Gastroesophageal sphincter (tissue), 3 donors: ENCODE results near the gene SLC5A6.

Experiments used
- EP300 ChIP-seq: sonication (generic); formaldehyde crosslinking; IDR thresholded peaks from one replicate; pipeline ENCODE4 v1.6.1; 2017; ENCODE audit warnings: antibody characterized with exemption, mild to moderate bottlenecking
- POLR2A ChIP-seq, 2 donors: fragments of 450-650 bp; IDR thresholded peaks; one replicate each; pipeline ENCODE4 v1.6.1; 2017; ENCODE audit warnings: antibody characterized with exemption in 2 of 2, mild to moderate bottlenecking in 2 of 2, moderate library complexity in 1 of 2
- POLR2AphosphoS5 ChIP-seq: sonication (generic); formaldehyde crosslinking; IDR thresholded peaks from one replicate; pipeline ENCODE4 v1.6.1; 2017; ENCODE audit warnings: antibody characterized with exemption
- TF ChIP-seq, protein P1 (sequence below), 4 experiments: fragments of 200-600 bp in 2 of 4; fragments of 450-650 bp in 2 of 4; sonication (generic) in 1 of 4; IDR thresholded peaks; one replicate each; pipeline ENCODE4 v1.5.1; 2017 to 2019; ENCODE audit warnings: antibody characterized with exemption in 4 of 4, mild to moderate bottlenecking in 2 of 4, moderate library complexity in 2 of 4

DNA sequence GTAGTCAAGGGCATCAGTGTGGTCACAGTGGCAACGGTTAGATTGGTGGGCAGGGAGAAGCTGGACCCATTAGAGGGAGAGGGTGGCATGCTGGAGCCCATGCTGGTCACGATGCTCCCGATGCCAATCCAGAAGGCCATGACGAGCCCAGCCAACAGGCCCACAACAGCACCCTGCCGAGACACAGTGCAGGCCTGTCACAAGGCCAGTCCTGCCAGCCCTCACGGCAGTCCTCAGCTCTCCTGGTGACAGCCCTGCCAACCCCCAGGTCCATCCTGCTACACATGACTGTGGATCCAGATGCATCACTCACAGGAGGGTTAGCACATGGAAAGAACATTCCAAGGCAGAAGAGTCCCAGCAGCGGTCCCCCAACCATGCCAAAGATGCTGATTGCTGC, 10.4 kb downstream of the SLC5A6 start:
- TF ChIP-seq POLR2AphosphoS5 (no peak), POLR2A (IDR thresholded peaks at IDR 0.05) (no peak), EP300 (no peak)
- TF ChIP-seq, protein P1, sequence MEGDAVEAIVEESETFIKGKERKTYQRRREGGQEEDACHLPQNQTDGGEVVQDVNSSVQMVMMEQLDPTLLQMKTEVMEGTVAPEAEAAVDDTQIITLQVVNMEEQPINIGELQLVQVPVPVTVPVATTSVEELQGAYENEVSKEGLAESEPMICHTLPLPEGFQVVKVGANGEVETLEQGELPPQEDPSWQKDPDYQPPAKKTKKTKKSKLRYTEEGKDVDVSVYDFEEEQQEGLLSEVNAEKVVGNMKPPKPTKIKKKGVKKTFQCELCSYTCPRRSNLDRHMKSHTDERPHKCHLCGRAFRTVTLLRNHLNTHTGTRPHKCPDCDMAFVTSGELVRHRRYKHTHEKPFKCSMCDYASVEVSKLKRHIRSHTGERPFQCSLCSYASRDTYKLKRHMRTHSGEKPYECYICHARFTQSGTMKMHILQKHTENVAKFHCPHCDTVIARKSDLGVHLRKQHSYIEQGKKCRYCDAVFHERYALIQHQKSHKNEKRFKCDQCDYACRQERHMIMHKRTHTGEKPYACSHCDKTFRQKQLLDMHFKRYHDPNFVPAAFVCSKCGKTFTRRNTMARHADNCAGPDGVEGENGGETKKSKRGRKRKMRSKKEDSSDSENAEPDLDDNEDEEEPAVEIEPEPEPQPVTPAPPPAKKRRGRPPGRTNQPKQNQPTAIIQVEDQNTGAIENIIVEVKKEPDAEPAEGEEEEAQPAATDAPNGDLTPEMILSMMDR (IDR thresholded peaks at IDR 0.05) = no peak
